DND-41 (cell line): ENCODE data around the gene AMPH.

Source experiments
- ATAC-seq: fragments of 200-7000 bp; cut with Tn5 transposase; 3 replicates; pipeline ENCODE4 v1.9.1; 2021; ENCODE audit warnings: low read depth; ENCODE audit not compliant: insufficient read depth
- DNase-seq: peaks from one replicate; pipeline ENCODE4 v3.0.0-alpha.2; 2020
- H2AFZ ChIP-seq: 2 replicates; pipeline ENCODE4 v1.6.0; 2012; ENCODE audit warnings: low read depth, low read length
- H3K27ac ChIP-seq: 2 replicates; pipeline ENCODE4 v1.5.1; 2012; ENCODE audit warnings: low read length, inconsistent platforms
- H3K27me3 ChIP-seq: fragments of 200-600 bp; sonication (generic); 2 replicates; pipeline ENCODE4 v1.6.0; 2012; ENCODE audit warnings: low read length, mild to moderate bottlenecking, inconsistent platforms; ENCODE audit not compliant: insufficient read depth, poor library complexity
- H3K36me3 ChIP-seq: 2 replicates; pipeline ENCODE4 v1.5.1; 2012; ENCODE audit warnings: low read length, inconsistent platforms; ENCODE audit not compliant: insufficient read depth
- H3K4me1 ChIP-seq: 2 replicates; pipeline ENCODE4 v1.5.1; 2012; ENCODE audit warnings: mild to moderate bottlenecking, low read length; ENCODE audit not compliant: insufficient read depth
- H3K4me2 ChIP-seq: 2 replicates; pipeline ENCODE4 v1.6.0; 2012; ENCODE audit warnings: mild to moderate bottlenecking, moderate library complexity, low read length, inconsistent platforms; ENCODE audit not compliant: insufficient read depth
- H3K4me3 ChIP-seq, 2 experiments: fragments of 200-600 bp in 1 of 2; shearing (Covaris generic) in 1 of 2; 2 replicates each; pipeline ENCODE4 v1.5.1; 2012 to 2016; ENCODE audit warnings: inconsistent platforms in 2 of 2, low read length in 2 of 2, mild to moderate bottlenecking in 2 of 2, low read depth in 1 of 2, moderate library complexity in 1 of 2
- H3K79me2 ChIP-seq: 2 replicates; pipeline ENCODE4 v1.6.0; 2012; ENCODE audit warnings: low read length, inconsistent platforms; ENCODE audit not compliant: insufficient read depth
- H3K9ac ChIP-seq: 2 replicates; pipeline ENCODE4 v1.6.0; 2012; ENCODE audit warnings: low read depth, mild to moderate bottlenecking, inconsistent platforms, low read length, moderate library complexity
- H3K9me3 ChIP-seq: 2 replicates; pipeline ENCODE4 v1.5.1; 2012; ENCODE audit warnings: low read length, moderate library complexity, mild to moderate bottlenecking, inconsistent platforms; ENCODE audit not compliant: insufficient read depth, severe bottlenecking
- H4K20me1 ChIP-seq: 2 replicates; pipeline ENCODE4 v1.6.0; 2012; ENCODE audit warnings: low read length; ENCODE audit not compliant: insufficient read depth
- EZH2 ChIP-seq: IDR thresholded peaks from 3 replicates; pipeline ENCODE4 v1.6.1; 2012; ENCODE audit warnings: borderline replicate concordance, low read depth, mild to moderate bottlenecking, moderate library complexity, low read length, inconsistent platforms; ENCODE audit not compliant: severe bottlenecking
- TF ChIP-seq, protein P1 (sequence below): IDR thresholded peaks from 2 replicates; pipeline ENCODE4 v1.5.1; 2012; ENCODE audit warnings: borderline replicate concordance, low read length, moderate library complexity, mild to moderate bottlenecking; ENCODE audit not compliant: poor library complexity, severe bottlenecking; ENCODE audit errors: extremely low read depth

AMPH gene

GRCh38 chr7:38630720-38631673 lies at the start of gene AMPH:
AMPH (minus strand) TSS chr7:38631373; CDS start chr7:38631351, 22 bp downstream.
- H3K79me2 ChIP-seq: no peaks in the 10 kb centered on the region
- no peak for TF ChIP-seq EZH2
- TF ChIP-seq, protein P1, sequence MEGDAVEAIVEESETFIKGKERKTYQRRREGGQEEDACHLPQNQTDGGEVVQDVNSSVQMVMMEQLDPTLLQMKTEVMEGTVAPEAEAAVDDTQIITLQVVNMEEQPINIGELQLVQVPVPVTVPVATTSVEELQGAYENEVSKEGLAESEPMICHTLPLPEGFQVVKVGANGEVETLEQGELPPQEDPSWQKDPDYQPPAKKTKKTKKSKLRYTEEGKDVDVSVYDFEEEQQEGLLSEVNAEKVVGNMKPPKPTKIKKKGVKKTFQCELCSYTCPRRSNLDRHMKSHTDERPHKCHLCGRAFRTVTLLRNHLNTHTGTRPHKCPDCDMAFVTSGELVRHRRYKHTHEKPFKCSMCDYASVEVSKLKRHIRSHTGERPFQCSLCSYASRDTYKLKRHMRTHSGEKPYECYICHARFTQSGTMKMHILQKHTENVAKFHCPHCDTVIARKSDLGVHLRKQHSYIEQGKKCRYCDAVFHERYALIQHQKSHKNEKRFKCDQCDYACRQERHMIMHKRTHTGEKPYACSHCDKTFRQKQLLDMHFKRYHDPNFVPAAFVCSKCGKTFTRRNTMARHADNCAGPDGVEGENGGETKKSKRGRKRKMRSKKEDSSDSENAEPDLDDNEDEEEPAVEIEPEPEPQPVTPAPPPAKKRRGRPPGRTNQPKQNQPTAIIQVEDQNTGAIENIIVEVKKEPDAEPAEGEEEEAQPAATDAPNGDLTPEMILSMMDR: no peak
- ATAC-seq (no peak), DNase-seq (no peak)
- H4K20me1 ChIP-seq: no peaks in the 10 kb centered on the region
- no peak within 1 kb of the TSS for H3K4me2 ChIP-seq
- no peak within 1 kb of the TSS for H3K9ac ChIP-seq
- no peaks in the 10 kb centered on the region for H3K4me1 ChIP-seq
- no peak within 1 kb of the TSS for H2AFZ ChIP-seq
- H3K4me3 ChIP-seq: no peak within 1 kb of the TSS
- no peak within 1 kb of the TSS for H3K27ac ChIP-seq
- no peaks in the 10 kb centered on the region for H3K9me3 ChIP-seq
- H3K27me3 ChIP-seq: no peaks in the 10 kb centered on the region
- H3K36me3 ChIP-seq: no peaks in the 10 kb centered on the region

- Histone ChIP-seq H3K27ac (no peak overlapping the region), H3K9ac (no peak overlapping the region), H3K9me3 (no peaks in the 10 kb centered on the region), H3K27me3 (peaks cover 15% of the 10 kb centered on the region), H2AFZ (no peak overlapping the region), H3K4me3 (no peak overlapping the region), H3K79me2 (no peaks in the 10 kb centered on the region), H3K4me2 (no peak overlapping the region), H3K36me3 (no peaks in the 10 kb centered on the region), H3K4me1 (no peaks in the 10 kb centered on the region), H4K20me1 (no peaks in the 10 kb centered on the region)
- TF ChIP-seq, protein P1: no peak
- TF ChIP-seq EZH2: no peak
- DNase-seq (no peak), ATAC-seq (no peak)
Observed at GRCh38 chr7:38679419-38679818, 48.2 kb upstream of the AMPH start.

- Histone ChIP-seq H3K9me3 (no peaks in the 10 kb centered on the region), H3K4me3 (no peak overlapping the region), H3K79me2 (no peaks in the 10 kb centered on the region), H3K9ac (no peak overlapping the region), H4K20me1 (no peaks in the 10 kb centered on the region), H3K36me3 (no peaks in the 10 kb centered on the region), H3K4me2 (no peak overlapping the region), H3K27me3 (peaks cover 15% of the 10 kb centered on the region), H2AFZ (no peak overlapping the region), H3K27ac (no peak overlapping the region), H3K4me1 (no peaks in the 10 kb centered on the region)
- no peak for ATAC-seq
- TF ChIP-seq EZH2: no peak
- TF ChIP-seq, protein P1: no peak
- DNase-seq: no peak
Observed at GRCh38 chr7:38678698-38679054, 47.5 kb upstream of the AMPH start.
